Naive thymus-derived CD4-positive, alpha-beta T cell (primary cell): Measurements from ENCODE around the gene TMUB2. TPM values are rescaled to one million over a fixed set of nuclear protein-coding genes. Genes with fewer than 3 reads are reported as not detected.
"Not testable (repeated sequence)": the region's sequence is repeated elsewhere in the genome, so short reads cannot be mapped to it uniquely, and the experiment has no call there.

Experiments
- ATAC-seq: fragments of 150-1000 bp; cut with Tn5 transposase; 2 replicates; pipeline ENCODE4 v1.10.0; 2021; ENCODE audit warnings: mild to moderate bottlenecking, moderate library complexity
- CTCF ChIA-PET: fragments of 350-600 bp; sonication (Branson Sonifier 250); formaldehyde crosslinking; loops from one replicate; lab custom pipeline; 2021; ENCODE audit warnings: antibody characterized with exemption; lab: Charles Lee
- POLR2A ChIA-PET: fragments of 350-600 bp; sonication (Branson Sonifier 250); formaldehyde crosslinking; loops from one replicate; lab custom pipeline; 2021; ENCODE audit warnings: antibody characterized with exemption, inconsistent platforms; lab: Charles Lee
- DNase-seq, 9 donors: peaks; one replicate each; pipeline versions ENCODE4 v3.0.0 to v3.0.0-alpha.2; 2020 to 2022; ENCODE audit warnings: mixed read lengths in 1 of 9
- H3K27ac ChIP-seq: one replicate; pipeline ENCODE4 v1.7.0; 2013; ENCODE audit warnings: mild to moderate bottlenecking, low read depth, low read length, moderate library complexity
- H3K27me3 ChIP-seq, 2 donors: one replicate each; pipeline ENCODE4 v1.7.0; 2013; ENCODE audit warnings: low read length in 2 of 2, mild to moderate bottlenecking in 2 of 2, moderate library complexity in 2 of 2; ENCODE audit not compliant: control insufficient read depth in 2 of 2, insufficient read depth in 2 of 2
- H3K36me3 ChIP-seq, 3 experiments: 1 replicate in 2 of 3; 2 replicates in 1 of 3; pipeline ENCODE4 v1.7.0; 2013; ENCODE audit warnings: low read length in 3 of 3, mild to moderate bottlenecking in 3 of 3, moderate library complexity in 1 of 3; ENCODE audit not compliant: insufficient read depth in 3 of 3, control insufficient read depth in 2 of 3
- H3K4me1 ChIP-seq, 2 donors: one replicate each; pipeline ENCODE4 v1.7.0; 2013; ENCODE audit warnings: low read length in 2 of 2, mild to moderate bottlenecking in 2 of 2, moderate library complexity in 1 of 2; ENCODE audit not compliant: control insufficient read depth in 2 of 2, insufficient read depth in 2 of 2
- H3K4me3 ChIP-seq: 2 replicates; pipeline ENCODE4 v1.7.0; 2013; ENCODE audit warnings: mild to moderate bottlenecking, low read length
- H3K9me3 ChIP-seq, 3 experiments: 1 replicate in 2 of 3; 2 replicates in 1 of 3; pipeline ENCODE4 v1.7.0; 2013; ENCODE audit warnings: low read length in 3 of 3; ENCODE audit not compliant: control insufficient read depth in 2 of 3
- H3K27ac Mint-ChIP-seq, 9 donors: one replicate each; pipeline ENCODE4 v1.8.0; 2020 to 2022; ENCODE audit warnings: mixed read lengths in 9 of 9, mild to moderate bottlenecking in 8 of 9, moderate library complexity in 5 of 9, inconsistent platforms in 2 of 9
- H3K27me3 Mint-ChIP-seq, 5 donors: one replicate each; pipeline ENCODE4 v1.8.0; 2021 to 2022; ENCODE audit warnings: mixed read lengths in 5 of 5, mild to moderate bottlenecking in 1 of 5
- H3K36me3 Mint-ChIP-seq, 5 donors: one replicate each; pipeline ENCODE4 v1.8.0; 2020 to 2022; ENCODE audit warnings: mixed read lengths in 5 of 5, mild to moderate bottlenecking in 3 of 5, inconsistent platforms in 1 of 5
- H3K4me1 Mint-ChIP-seq, 7 donors: one replicate each; pipeline ENCODE4 v1.8.0; 2020 to 2022; ENCODE audit warnings: mixed read lengths in 7 of 7, mild to moderate bottlenecking in 3 of 7, inconsistent platforms in 1 of 7
- H3K4me3 Mint-ChIP-seq, 10 donors: one replicate each; pipeline ENCODE4 v1.8.0; 2020 to 2022; ENCODE audit warnings: mild to moderate bottlenecking in 10 of 10, mixed read lengths in 10 of 10, moderate library complexity in 6 of 10, inconsistent platforms in 2 of 10
- H3K9me3 Mint-ChIP-seq, 11 donors: one replicate each; pipeline ENCODE4 v1.8.0; 2020 to 2022; ENCODE audit warnings: mixed read lengths in 11 of 11, mild to moderate bottlenecking in 4 of 11, inconsistent platforms in 1 of 11, moderate library complexity in 1 of 11
- intact Hi-C, 2 donors: fragments of 100-400 bp; cut with micrococcal nuclease; formaldehyde crosslinking; loops; one replicate each; pipeline ENCODE4 v1.15.1; 2023
- polyA plus RNA-seq, 2 donors: library from polyadenylated mRNA; unstranded; fragments of 300-500 nt; fragmentation: Illumina TruSeq; gene quantifications; one replicate each; pipeline ENCODE4 v1.2.3, GENCODE V29; 2021
- total RNA-seq, 6 experiments: library from RNA in 5 of 6; stranded (reverse) in 5 of 6; gene quantifications; 1 replicate in 5 of 6; 2 replicates in 1 of 6; pipeline ENCODE4 v1.2.3 and lab custom pipeline; 2021 to 2026

TMUB2 gene
- total RNA-seq (10 to 100 TPM; 34.9 to 56.0 (median 41.6) TPM), polyA plus RNA-seq (10 to 100 TPM; 21.8 to 24.4 TPM), total RNA-seq (lab: John Stamatoyannopoulos, UW) (52.9 reads per million, percentile 72 among the genes with 10 or more reads in this experiment)

GRCh38 chr17:44186307-44187130 lies at the start of gene TMUB2:
TMUB2 (plus strand) TSS chr17:44186972; CDS start chr17:44187709, 737 bp downstream.
- H3K4me3 Mint-ChIP-seq = peak within 1 kb of the TSS; percentile 94 to 100 (median 98)
- peaks cover 41 to 68% (median 51%) of the 10 kb centered on the region in 7 donors for H3K4me1 Mint-ChIP-seq
- ChIA-PET POLR2A (interaction anchor here (0.7 to 8.2 kb wide), 21 partner anchors 9 to 826 kb away, joined by 3 to 128 read pairs (median 5); partner anchors contain the start of genes ATXN7L3, GPATCH8, HDAC5 and HROB), CTCF (interaction anchor here (0.6 to 3.3 kb wide), 11 partner anchors 14 to 164 kb away, joined by 3 to 25 read pairs (median 4); partner anchors contain the start of genes GRN and HDAC5)
- Histone ChIP-seq H3K9me3 (no peaks in the 10 kb centered on the region), H3K4me3 (peak within 1 kb of the TSS; percentile 100), H3K36me3 (peaks cover 0 to 49% (median 0%) of the 10 kb centered on the region in 3 experiments), H3K4me1 (peaks cover 23 to 35% of the 10 kb centered on the region in 2 donors), H3K27me3 (no peaks in the 10 kb centered on the region), H3K27ac (peak within 1 kb of the TSS; percentile 99)
- H3K9me3 Mint-ChIP-seq = no peaks in the 10 kb centered on the region
- H3K27me3 Mint-ChIP-seq = no peaks in the 10 kb centered on the region
- peaks cover 0 to 17% (median 6%) of the 10 kb centered on the region in 5 donors for H3K36me3 Mint-ChIP-seq
- DNase-seq (peak; percentile 99 to 100 (median 100)), ATAC-seq (peak; percentile 99)
- intact Hi-C loops = loop anchor here (1.0 to 10.0 kb wide), 17 partner anchors 12 to 962 kb away; partner anchors contain the start of genes HDAC5 (in 2 of the 2), HROB (in 2 of the 2), LSM12 (in 2 of the 2) and TMEM101 (in 2 of the 2)
- peak within 1 kb of the TSS; percentile 97 to 100 (median 100) for H3K27ac Mint-ChIP-seq

- intact Hi-C loops = no loop called here
- ATAC-seq (peak; percentile 46), DNase-seq (peak in 2 of 9 donors; percentile 54 to 77)
- Mint-ChIP-seq H3K27ac (peak overlapping the region in 1 of 9 donors; percentile 25), H3K27me3 (peaks cover 0 to 5% (median 0%) of the 10 kb centered on the region in 5 donors), H3K4me1 (peaks cover 0 to 33% (median 12%) of the 10 kb centered on the region in 7 donors), H3K4me3 (peak overlapping the region in 1 of 10 donors; percentile 35), H3K36me3 (no peaks in the 10 kb centered on the region), H3K9me3 (peaks cover 0 to 3% (median 0%) of the 10 kb centered on the region in 11 donors)
- CTCF ChIA-PET = interaction anchor here (1.2 kb wide), 1 partner anchor 11 kb away, joined by 4 read pairs; no protein-coding TSS in a partner anchor
- Histone ChIP-seq H3K4me1 (peaks cover 0 to 9% of the 10 kb centered on the region in 2 donors), H3K9me3 (no peaks in the 10 kb centered on the region), H3K36me3 (no peaks in the 10 kb centered on the region), H3K27me3 (no peaks in the 10 kb centered on the region), H3K27ac (no peak overlapping the region), H3K4me3 (no peak overlapping the region)
- POLR2A ChIA-PET = no interaction called here
These were observed 48.7 kb upstream of the TMUB2 start for GRCh38 chr17:44137891-44138709.

DNA sequence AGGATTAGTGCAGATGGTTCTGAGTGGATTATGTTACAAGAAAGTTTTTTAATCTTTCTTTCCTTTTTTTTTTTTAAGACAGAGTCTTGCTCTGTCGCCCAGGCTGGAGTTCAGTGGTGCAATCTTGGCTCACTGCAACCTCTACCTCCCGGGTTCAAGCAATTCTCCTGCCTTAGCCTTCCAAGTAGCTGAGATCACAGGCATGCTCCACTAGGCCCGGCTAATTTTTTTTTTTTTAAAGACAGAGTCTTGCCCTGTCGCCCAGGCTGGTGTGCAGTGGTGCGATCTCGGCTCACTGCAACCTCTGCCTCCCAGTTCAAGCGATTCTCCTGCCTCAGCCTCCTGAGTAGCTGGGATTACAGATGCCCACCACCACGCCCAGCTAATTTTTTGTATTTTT lies 42.9 kb upstream of the TMUB2 start:
- POLR2A ChIA-PET, H3K36me3 Mint-ChIP-seq, H3K27ac Mint-ChIP-seq, DNase-seq, H3K27me3 ChIP-seq, H3K27me3 Mint-ChIP-seq, H3K4me1 ChIP-seq, H3K9me3 ChIP-seq, H3K36me3 ChIP-seq, H3K9me3 Mint-ChIP-seq, intact Hi-C loops, ATAC-seq, H3K27ac ChIP-seq, H3K4me3 ChIP-seq: not testable (repeated sequence)
- Mint-ChIP-seq H3K4me1 (peaks cover 0 to 22% (median 11%) of the 10 kb centered on the region in 7 donors), H3K4me3 (peak overlapping the region in 3 of 10 donors; percentile 16 to 73 (median 21))
- CTCF ChIA-PET = interaction anchor here (0.8 to 1.3 kb wide), 2 partner anchors 20 to 1277 kb away, joined by 3 to 4 read pairs; partner anchors contain the start of gene HDAC5

DNA sequence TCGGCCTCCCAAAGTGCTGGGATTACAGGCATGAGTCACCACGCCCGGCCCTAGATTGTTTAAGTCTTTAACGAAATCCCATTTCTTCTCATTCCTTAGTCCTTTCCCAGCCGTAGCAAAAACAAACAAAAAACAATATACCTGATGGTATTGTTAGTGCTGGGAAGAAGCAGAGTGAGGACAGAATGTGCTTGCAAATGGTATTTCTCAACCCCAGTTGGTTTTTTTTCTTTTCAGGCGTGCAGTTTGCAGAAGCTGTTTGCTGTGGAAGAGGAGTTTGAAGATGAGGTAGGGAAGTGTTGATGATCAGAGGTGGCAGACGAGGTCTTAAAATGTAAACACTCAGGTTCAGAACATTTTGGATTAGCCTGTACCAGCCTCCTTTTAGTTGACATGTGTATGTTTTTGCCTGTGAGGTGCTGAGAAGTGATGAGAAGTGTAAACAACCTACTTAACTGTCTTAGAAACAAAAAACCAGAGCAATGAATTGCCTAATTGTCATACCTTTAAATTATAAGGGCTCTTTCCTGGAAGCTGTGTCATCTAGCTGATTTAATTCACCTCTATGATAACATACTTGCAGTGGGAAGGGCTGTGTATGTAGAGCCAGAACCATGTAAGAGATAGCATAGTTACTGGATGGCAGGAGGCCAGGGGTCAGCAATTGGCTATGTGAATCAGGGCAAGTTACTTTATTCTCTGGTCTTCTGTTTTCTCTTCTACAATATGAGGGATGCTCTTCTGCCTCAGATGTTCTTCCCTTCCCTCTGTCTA lies 41.6 kb upstream of the TMUB2 start:
- Mint-ChIP-seq H3K4me3 (no peak overlapping the region), H3K27ac (peak overlapping the region in 1 of 9 donors; percentile 78), H3K36me3 (peaks cover 0 to 10% (median 0%) of the 10 kb centered on the region in 5 donors), H3K9me3 (peaks cover 0 to 3% (median 0%) of the 10 kb centered on the region in 11 donors), H3K4me1 (peaks cover 0 to 29% (median 12%) of the 10 kb centered on the region in 7 donors), H3K27me3 (no peaks in the 10 kb centered on the region)
- intact Hi-C loops = no loop called here
- H3K36me3 ChIP-seq = no peaks in the 10 kb centered on the region
- no peak overlapping the region for H3K4me3 ChIP-seq
- H3K9me3 ChIP-seq = no peaks in the 10 kb centered on the region
- ATAC-seq (no peak), DNase-seq (no peak)
- ChIA-PET POLR2A (interaction anchor here (0.9 to 1.5 kb wide), 2 partner anchors 15 to 41 kb away, joined by 3 read pairs; no protein-coding TSS in a partner anchor), CTCF (interaction anchor here (0.7 kb wide), 1 partner anchor 201 kb away, joined by 4 read pairs; no protein-coding TSS in a partner anchor)
- no peaks in the 10 kb centered on the region for H3K27me3 ChIP-seq
- no peak overlapping the region for H3K27ac ChIP-seq
- H3K4me1 ChIP-seq = peaks cover 0 to 9% of the 10 kb centered on the region in 2 donors

GRCh38 chr17:44146375-44147346 lies 40.1 kb upstream of the TMUB2 start:
- ATAC-seq (no peak), DNase-seq (no peak)
- intact Hi-C loops = no loop called here
- Mint-ChIP-seq H3K27ac (no peak overlapping the region), H3K4me3 (no peak overlapping the region), H3K9me3 (peaks cover 0 to under 1% (median 0%) of the 10 kb centered on the region in 11 donors), H3K27me3 (no peaks in the 10 kb centered on the region), H3K36me3 (peaks cover 0 to 10% (median 0%) of the 10 kb centered on the region in 5 donors), H3K4me1 (peaks cover 0 to 27% (median 6%) of the 10 kb centered on the region in 7 donors)
- CTCF ChIA-PET = interaction anchor here (1.4 kb wide), 1 partner anchor 186 kb away, joined by 3 read pairs; no protein-coding TSS in a partner anchor
- POLR2A ChIA-PET = interaction anchor here (0.6 to 1.5 kb wide), 4 partner anchors 13 to 162 kb away, joined by 3 to 4 read pairs (median 4); partner anchors contain the start of gene HDAC5
- H3K4me1 ChIP-seq = peaks cover 0 to 4% of the 10 kb centered on the region in 2 donors
- H3K9me3 ChIP-seq = no peaks in the 10 kb centered on the region
- no peak overlapping the region for H3K27ac ChIP-seq
- H3K36me3 ChIP-seq = no peaks in the 10 kb centered on the region
- no peaks in the 10 kb centered on the region for H3K27me3 ChIP-seq
- no peak overlapping the region for H3K4me3 ChIP-seq
